ENCODE data around the gene FAHD2A.
"Not testable (repeated sequence)": the region's sequence is repeated elsewhere in the genome, so short reads cannot be mapped to it uniquely, and the experiment has no call there.

FAHD2A gene

DNA sequence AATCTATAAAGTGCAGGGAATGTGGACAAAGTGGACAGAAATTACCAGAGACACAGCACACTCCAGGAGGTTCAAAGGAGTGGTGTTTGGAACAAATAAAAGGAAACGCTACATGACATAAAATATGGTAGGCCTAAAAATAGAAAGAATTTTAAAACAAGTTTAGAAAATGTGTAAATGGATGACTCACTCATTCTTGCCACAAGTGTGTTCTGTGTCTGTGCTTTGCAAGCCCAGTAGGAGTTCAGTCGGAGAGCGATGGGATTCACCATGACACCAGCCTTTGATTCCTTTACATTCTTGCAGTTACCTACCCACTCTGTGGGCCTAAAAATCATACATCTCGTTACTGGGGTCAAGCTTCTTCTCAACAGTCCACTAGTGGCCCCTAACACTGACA lies 30.9 kb downstream of the FAHD2A start:
- in situ Hi-C loops (cut with HindIII; ENCODE audit: low sequenced_read_pairs), result not testable (repeated sequence)

DNA sequence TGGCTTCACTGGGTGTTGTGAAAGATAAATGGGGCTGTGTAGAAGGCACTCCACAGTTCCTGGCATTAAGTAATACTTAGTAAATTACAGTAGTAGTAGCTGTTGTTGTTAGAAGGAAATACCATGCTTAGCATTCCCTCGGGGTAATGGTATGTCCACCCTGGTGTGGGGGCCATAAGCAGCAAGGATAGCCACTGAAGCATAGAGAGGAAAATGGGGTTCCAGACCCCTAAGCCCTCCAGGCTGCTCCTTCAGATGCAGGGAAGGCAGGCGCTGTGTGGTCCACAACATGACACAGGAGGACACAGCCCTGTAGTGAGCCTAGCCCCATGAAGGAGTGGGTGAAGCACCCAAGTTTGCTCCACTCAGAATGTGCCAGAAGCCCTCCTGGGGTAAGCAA lies 31.5 kb downstream of the FAHD2A start:
- in situ Hi-C loops (cut with HindIII; ENCODE audit: low sequenced_read_pairs), result not testable (repeated sequence)

DNA sequence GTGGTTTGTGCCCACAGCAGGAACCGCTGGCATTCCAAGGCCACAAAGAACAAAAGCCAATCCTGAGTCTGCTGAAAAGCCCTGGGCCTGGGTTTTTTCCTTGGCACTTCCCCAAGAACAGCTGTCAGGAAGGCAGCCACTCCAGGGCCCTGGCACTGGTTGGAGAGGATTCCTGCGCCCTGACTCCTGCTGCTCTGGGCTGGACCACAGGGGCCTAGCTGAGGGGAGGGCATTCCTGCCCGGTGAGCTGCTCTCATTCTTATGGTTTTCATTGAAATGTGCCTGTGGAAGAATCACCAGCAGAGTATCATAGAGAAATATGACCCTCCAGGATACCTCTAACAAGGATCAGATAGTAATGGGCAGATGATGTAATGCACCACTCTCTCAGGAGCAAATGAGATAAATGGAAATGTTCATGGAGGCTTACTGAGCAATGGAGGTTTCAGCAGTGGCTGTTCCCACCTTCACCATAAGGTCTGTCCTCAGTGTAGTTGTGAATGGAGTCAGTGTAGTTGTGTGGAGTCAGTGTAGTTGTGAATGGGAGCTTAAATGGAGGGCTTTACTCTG lies 32.1 kb downstream of the FAHD2A start:
- in situ Hi-C loops (cut with HindIII; ENCODE audit: low sequenced_read_pairs), result not testable (repeated sequence)

DNA sequence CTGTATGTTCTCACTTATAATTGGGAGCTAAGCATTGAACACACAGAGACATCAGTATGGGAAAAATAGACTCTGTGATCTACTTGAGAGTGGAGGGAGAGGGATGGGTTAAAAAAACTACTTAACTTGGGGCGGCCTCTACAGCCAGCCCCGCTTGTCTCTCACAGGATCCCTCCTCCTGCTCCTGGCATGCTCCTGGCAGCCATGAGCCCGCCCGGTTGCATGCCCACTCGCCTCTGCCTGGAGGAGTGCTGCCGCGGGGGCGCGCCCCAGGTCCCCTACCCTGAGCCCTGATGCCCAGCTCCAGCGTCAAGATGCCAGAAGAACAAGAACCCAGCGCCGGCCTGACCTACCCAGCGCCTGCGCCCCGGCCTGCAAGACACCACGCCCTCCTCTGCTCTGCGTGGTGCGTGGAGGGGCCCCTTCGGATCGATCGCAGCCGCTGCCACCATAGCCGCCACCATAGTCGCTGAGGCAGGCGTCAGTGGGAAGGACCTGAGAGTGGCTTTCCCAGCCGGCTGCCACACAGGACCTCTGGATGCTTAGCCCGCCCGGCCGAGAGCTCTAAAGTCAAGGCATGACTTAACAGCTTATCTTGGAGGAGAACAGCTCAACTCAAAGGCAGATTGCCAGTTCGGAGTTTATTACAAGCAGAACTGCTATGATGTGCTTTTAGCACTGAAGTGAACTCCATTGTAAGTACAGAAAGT lies 32.8 kb downstream of the FAHD2A start:
- in situ Hi-C loops (cut with HindIII; ENCODE audit: low sequenced_read_pairs), result not testable (repeated sequence)

DNA sequence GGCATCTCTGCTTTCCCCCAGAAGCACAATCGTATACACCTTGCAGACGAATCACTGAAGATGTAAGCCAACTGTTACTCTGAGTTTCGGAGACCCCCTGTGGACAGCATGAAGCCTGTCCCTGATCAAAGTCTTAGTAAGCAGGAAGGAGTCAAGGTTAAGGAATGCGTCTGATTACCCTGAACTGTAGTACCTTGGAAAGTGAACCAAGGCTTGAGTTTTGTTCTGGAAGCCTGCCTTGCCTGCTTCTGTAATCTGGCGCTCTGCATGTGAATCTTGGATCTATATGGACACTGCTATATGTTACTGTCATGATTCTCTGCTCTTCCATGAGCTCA lies 33.3 kb downstream of the FAHD2A start:
- in situ Hi-C loops (cut with HindIII; ENCODE audit: low sequenced_read_pairs), result not testable (repeated sequence)

DNA sequence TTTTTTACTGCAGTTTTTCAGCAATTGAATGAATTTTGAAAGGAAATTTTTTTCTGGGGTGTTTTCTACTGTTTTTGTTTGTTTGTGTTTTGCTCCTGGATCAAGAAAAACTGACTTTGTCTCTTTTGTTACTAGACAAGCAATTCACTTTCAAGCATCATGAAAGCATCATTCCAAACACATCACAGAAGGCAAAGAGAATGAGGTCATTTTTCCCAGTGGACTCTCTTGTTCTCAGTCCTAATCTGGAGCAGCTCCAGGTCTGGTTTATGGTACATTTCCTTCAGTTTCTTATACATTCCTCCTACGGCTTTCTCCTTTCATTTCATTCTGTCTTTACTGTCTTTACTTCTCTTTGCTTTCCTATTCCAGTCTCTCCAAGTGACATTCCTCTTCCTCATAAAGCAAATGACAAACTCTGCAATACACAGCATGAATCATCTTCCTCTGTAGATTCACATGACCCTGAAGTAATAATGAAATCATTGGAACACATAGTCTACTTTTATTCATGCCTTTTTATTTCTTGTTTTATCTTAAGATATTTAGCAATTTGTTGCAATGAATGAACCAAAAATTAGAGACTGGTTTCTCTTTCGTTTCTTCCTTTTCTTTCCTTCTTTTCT lies 40.1 kb downstream of the FAHD2A start:
- in situ Hi-C loops (cut with HindIII; ENCODE audit: low sequenced_read_pairs), result not testable (repeated sequence)

DNA sequence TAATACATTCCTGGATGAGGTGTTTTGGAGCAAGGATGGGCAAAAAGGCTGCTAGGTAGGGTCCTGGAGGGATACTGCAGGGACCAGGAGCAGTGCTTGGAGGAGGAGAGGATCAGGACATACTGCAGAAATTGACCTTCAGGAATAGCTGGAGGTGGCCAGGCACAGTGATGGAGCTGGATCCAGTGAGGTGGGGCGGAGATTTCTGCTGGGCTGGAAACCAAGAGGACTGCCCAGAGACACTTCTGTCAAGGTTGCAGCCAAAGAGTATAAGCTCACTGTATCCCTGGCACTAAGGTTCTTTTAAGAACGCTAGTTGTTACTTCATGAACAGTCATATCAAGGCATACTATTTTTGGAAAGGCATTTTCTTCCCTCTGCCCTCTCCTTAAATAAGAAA lies 42.8 kb downstream of the FAHD2A start:
- in situ Hi-C loops (cut with HindIII; ENCODE audit: low sequenced_read_pairs), result not testable (repeated sequence)

DNA sequence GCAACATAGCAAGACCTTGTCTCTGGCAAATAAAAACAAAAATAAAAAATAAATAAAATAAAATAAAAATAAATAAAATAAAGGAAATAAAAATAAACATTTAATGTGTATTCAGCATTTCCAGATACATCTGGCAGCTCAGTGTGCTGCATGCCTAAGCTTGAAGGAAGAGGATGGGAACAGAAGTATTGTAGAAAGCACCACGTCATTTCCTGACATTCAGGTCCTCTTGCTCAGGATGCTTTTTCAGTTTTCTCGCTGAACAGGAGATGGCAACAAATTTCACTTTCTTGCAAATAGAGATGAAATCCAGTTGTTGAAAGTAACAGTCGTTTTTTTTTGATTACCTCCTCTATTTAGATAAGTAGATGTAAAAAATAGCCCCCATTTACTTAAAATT lies 60.8 kb downstream of the FAHD2A start:
- in situ Hi-C loops (cut with HindIII; ENCODE audit: low sequenced_read_pairs), result not testable (repeated sequence)
